Activated T-helper 2 cell treated with anti-CD3 and anti-CD28 coated beads, Interferon-gamma antibody, Interleukin-2, Interleukin-4, amounts not matched to agents 10 μg/mL and 5 μg/mL and 100 μg/mL, durations not matched to agents 14 hours and 24 hours and 36 hours (primary cell): ENCODE data around the gene PPP2R5E. TPM values are rescaled to one million over a fixed set of nuclear protein-coding genes. Genes with fewer than 3 reads are reported as not detected.
A peak's percentile ranks its signal among the peaks of the same experiment; 100 is the strongest.

Experiments used
- DNase-seq: peaks from one replicate; pipeline ENCODE4 v3.0.0; 2021; ENCODE audit warnings: low spot score
- H3K27ac Mint-ChIP-seq: one replicate; pipeline ENCODE4 v1.8.0; 2021; ENCODE audit warnings: mixed read lengths
- H3K27me3 Mint-ChIP-seq: one replicate; pipeline ENCODE4 v1.8.0; 2021; ENCODE audit warnings: low read depth, mixed read lengths
- H3K36me3 Mint-ChIP-seq: one replicate; pipeline ENCODE4 v1.8.0; 2021; ENCODE audit warnings: low read depth, mixed read lengths
- H3K4me1 Mint-ChIP-seq: one replicate; pipeline ENCODE4 v1.8.0; 2021; ENCODE audit warnings: low read depth, mixed read lengths
- H3K4me3 Mint-ChIP-seq: one replicate; pipeline ENCODE4 v1.8.0; 2021; ENCODE audit warnings: low read depth, mild to moderate bottlenecking, moderate library complexity, mixed read lengths
- H3K9me3 Mint-ChIP-seq: one replicate; pipeline ENCODE4 v1.8.0; 2021; ENCODE audit warnings: mixed read lengths
- intact Hi-C: fragments of 100-400 bp; cut with micrococcal nuclease; formaldehyde crosslinking; loops from one replicate; pipeline ENCODE4 v1.15.1; 2023
- total RNA-seq: library from RNA; stranded (reverse); gene quantifications from 2 replicates; pipeline ENCODE4 v1.2.3, GENCODE V29; 2022

Gene PPP2R5E
- total RNA-seq, 1 donor from 2014 or later, result 44.1 TPM

DNA sequence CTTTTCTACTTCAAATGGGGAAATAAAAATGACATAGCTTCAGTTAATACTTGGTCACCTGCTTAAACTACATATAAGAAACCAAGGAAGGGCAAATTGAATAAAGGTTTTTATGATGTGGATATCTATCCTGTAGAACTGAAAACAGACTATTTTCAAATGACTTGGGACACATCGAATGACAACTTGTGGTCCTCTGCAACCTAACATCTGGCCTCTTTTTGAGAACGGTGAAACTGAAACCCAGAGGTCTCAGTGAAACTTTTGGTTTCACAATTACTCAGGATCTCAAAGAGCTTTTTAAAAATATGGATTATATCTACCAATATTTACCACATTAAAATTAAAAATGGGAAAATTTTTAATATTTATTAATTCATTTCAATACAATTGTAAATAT lies 65.2 kb downstream of the PPP2R5E start:
- no peaks in the 10 kb centered on the region for H3K27me3 Mint-ChIP-seq
- H3K4me1 Mint-ChIP-seq, result peaks cover 38% of the 10 kb centered on the region
- H3K36me3 Mint-ChIP-seq, result peaks cover 4% of the 10 kb centered on the region
- intact Hi-C loops, result loop anchor here (1.0 to 10.0 kb wide), 7 partner anchors 10 to 1027 kb away; partner anchors contain the start of genes PPP2R5E, WDR89, ZBTB1 and ZBTB25
- peak overlapping the region; percentile 43 for H3K27ac Mint-ChIP-seq
- no peaks in the 10 kb centered on the region for H3K9me3 Mint-ChIP-seq
- no peak overlapping the region for H3K4me3 Mint-ChIP-seq
- DNase-seq, result peak; percentile 26

- Mint-ChIP-seq H3K9me3 (no peaks in the 10 kb centered on the region), H3K4me3 (peak overlapping the region; percentile 59), H3K27ac (peak overlapping the region; percentile 73), H3K36me3 (peaks cover 4% of the 10 kb centered on the region), H3K27me3 (no peaks in the 10 kb centered on the region), H3K4me1 (peaks cover 38% of the 10 kb centered on the region)
- intact Hi-C loops, result loop anchor here (10.0 kb wide), 3 partner anchors 257 to 1027 kb away; partner anchors contain the start of genes ZBTB1 and ZBTB25
- no peak for DNase-seq
Observed at GRCh38 chr14:63477556-63477955, 65.6 kb downstream of the PPP2R5E start.

DNA sequence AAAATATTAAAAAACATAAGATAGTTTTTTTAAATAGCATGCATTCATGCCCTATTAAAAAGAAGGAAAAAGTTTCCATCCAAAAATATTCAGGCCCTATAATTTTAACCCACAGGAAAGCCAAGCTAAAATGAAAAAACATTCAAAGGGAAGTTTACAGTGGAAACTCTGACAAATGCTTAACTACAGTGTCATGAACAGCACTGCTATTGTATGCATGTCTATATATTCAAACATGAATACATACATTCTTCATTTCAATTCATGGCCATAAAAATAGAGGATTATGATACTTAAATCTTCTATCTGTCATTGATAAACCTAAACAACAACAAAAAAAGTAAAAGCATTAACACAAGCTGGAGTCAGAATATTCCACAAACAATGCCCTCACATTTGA lies 67.4 kb downstream of the PPP2R5E start:
- Mint-ChIP-seq H3K27me3 (no peaks in the 10 kb centered on the region), H3K4me1 (peaks cover 46% of the 10 kb centered on the region), H3K9me3 (no peaks in the 10 kb centered on the region), H3K36me3 (peaks cover 5% of the 10 kb centered on the region), H3K27ac (no peak overlapping the region), H3K4me3 (no peak overlapping the region)
- intact Hi-C loops, result loop anchor here (10.0 kb wide), 3 partner anchors 259 to 1029 kb away; partner anchors contain the start of genes ZBTB1 and ZBTB25
- DNase-seq, result no peak

- no peak overlapping the region for H3K4me3 Mint-ChIP-seq
- DNase-seq, result no peak
- peaks cover 42% of the 10 kb centered on the region for H3K4me1 Mint-ChIP-seq
- intact Hi-C loops, result loop anchor here (10.0 kb wide), 3 partner anchors 260 to 1030 kb away; partner anchors contain the start of genes ZBTB1 and ZBTB25
- H3K9me3 Mint-ChIP-seq, result no peaks in the 10 kb centered on the region
- H3K27me3 Mint-ChIP-seq, result no peaks in the 10 kb centered on the region
- no peak overlapping the region for H3K27ac Mint-ChIP-seq
- peaks cover 2% of the 10 kb centered on the region for H3K36me3 Mint-ChIP-seq
Observed at GRCh38 chr14:63474844-63475243, 68.3 kb downstream of the PPP2R5E start.

DNA sequence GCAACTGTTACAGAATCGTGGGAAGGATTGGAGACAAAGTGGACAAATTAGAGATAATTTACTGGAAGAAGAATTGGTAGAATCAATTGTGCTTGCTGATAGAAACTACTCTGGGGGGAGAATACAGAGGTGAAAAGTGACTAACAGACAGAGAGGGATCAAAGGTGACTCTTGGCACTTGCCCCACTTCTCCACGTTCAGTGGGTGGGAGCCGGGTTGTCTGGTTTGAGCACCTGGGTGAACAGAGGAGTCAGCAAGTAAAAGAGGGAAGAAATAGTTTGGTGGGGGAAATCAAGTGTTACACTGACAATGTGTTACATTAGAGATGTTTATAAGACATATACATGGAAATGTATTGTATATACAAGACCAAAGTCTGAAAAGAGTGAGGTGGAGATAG lies 69.1 kb downstream of the PPP2R5E start:
- intact Hi-C loops, result loop anchor here (10.0 kb wide), 3 partner anchors 261 to 1031 kb away; partner anchors contain the start of genes ZBTB1 and ZBTB25
- Mint-ChIP-seq H3K4me3 (no peak overlapping the region), H3K27me3 (no peaks in the 10 kb centered on the region), H3K9me3 (no peaks in the 10 kb centered on the region), H3K27ac (no peak overlapping the region), H3K36me3 (peaks cover 2% of the 10 kb centered on the region), H3K4me1 (peaks cover 38% of the 10 kb centered on the region)
- DNase-seq, result no peak

DNA sequence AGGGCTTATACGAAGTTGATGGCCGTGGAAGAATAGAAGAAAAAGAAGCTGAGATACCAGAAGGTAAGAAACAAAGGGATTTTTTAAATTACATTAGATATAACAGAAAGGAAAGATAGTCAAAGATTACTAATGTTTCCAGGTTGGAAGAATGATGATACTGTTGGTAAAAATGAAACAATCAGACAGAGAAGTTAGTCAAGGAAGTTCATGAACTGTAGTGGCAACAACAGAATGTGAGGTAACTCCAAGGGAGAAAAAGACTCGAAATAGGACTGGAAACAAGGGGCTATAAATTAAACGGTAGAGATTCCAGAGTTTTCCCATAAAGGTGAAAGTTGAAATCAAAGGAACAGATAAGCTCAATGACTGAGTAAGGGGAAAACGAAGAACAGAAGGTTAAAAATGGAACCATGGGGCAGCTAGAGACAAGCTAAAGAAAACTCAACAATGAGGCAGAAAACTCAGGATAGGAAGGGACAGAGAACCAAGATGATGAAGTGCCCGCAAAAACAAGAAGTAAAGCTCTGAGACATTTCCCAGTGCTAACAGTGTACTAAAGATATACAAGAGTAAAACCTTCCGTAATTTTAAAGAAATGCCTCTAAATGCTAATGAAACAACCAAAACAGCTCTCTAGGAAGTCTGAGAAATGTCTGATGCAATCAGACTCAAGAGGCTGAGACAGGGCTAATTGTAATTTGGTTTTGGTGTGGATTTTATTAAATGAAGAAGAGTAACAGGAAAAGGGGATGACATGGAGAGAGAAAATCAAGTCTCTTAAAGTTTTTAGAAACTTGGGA lies 70.0 kb downstream of the PPP2R5E start:
- intact Hi-C loops, result loop anchor here (10.0 kb wide), 3 partner anchors 262 to 1032 kb away; partner anchors contain the start of genes ZBTB1 and ZBTB25
- Mint-ChIP-seq H3K36me3 (peaks cover 2% of the 10 kb centered on the region), H3K27me3 (no peaks in the 10 kb centered on the region), H3K4me3 (no peak overlapping the region), H3K9me3 (no peaks in the 10 kb centered on the region), H3K27ac (no peak overlapping the region), H3K4me1 (peaks cover 38% of the 10 kb centered on the region)
- DNase-seq, result no peak

GRCh38 chr14:63470962-63471793 lies 72.0 kb downstream of the PPP2R5E start:
- H3K4me1 Mint-ChIP-seq, result peaks cover 40% of the 10 kb centered on the region
- no peak for DNase-seq
- H3K27me3 Mint-ChIP-seq, result no peaks in the 10 kb centered on the region
- intact Hi-C loops, result loop anchor here (2.0 to 10.0 kb wide), 4 partner anchors 72 to 1034 kb away; partner anchors contain the start of genes PPP2R5E, ZBTB1 and ZBTB25
- peak overlapping the region; percentile 26 for H3K4me3 Mint-ChIP-seq
- peak overlapping the region; percentile 59 for H3K27ac Mint-ChIP-seq
- peaks cover 5% of the 10 kb centered on the region for H3K36me3 Mint-ChIP-seq
- H3K9me3 Mint-ChIP-seq, result no peaks in the 10 kb centered on the region

DNA sequence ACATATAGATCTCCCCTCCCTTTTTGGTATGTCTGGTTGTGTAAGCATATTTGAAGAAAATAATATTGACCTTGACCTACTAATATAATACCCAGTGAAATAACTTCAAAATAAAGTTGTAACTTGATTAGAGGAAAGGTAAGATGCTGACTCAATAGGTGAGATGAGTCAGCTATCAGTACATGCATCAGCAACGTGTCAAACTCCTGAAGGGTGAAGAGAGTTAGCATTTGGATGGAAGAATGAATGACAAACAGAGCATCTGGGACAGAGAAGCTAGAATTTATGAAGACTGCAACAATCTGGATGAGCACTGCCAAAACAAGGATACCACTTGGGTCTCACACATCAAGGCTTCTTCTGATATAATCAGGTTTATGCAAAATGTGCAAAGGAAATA lies 74.9 kb downstream of the PPP2R5E start:
- intact Hi-C loops, result loop anchor here (1.0 kb wide), 1 partner anchor 10 kb away; no protein-coding TSS in a partner anchor
- no peak for DNase-seq
- H3K4me1 Mint-ChIP-seq, result peaks cover 30% of the 10 kb centered on the region
- no peaks in the 10 kb centered on the region for H3K9me3 Mint-ChIP-seq
- no peak overlapping the region for H3K4me3 Mint-ChIP-seq
- no peaks in the 10 kb centered on the region for H3K27me3 Mint-ChIP-seq
- peaks cover 8% of the 10 kb centered on the region for H3K36me3 Mint-ChIP-seq
- H3K27ac Mint-ChIP-seq, result peak overlapping the region; percentile 7

GRCh38 chr14:63467440-63468072 lies 75.6 kb downstream of the PPP2R5E start:
- intact Hi-C loops, result loop anchor here (1.0 kb wide), 1 partner anchor 11 kb away; no protein-coding TSS in a partner anchor
- H3K4me1 Mint-ChIP-seq, result peaks cover 30% of the 10 kb centered on the region
- peaks cover 8% of the 10 kb centered on the region for H3K36me3 Mint-ChIP-seq
- H3K4me3 Mint-ChIP-seq, result no peak overlapping the region
- H3K27me3 Mint-ChIP-seq, result no peaks in the 10 kb centered on the region
- no peak for DNase-seq
- no peak overlapping the region for H3K27ac Mint-ChIP-seq
- no peaks in the 10 kb centered on the region for H3K9me3 Mint-ChIP-seq

DNA sequence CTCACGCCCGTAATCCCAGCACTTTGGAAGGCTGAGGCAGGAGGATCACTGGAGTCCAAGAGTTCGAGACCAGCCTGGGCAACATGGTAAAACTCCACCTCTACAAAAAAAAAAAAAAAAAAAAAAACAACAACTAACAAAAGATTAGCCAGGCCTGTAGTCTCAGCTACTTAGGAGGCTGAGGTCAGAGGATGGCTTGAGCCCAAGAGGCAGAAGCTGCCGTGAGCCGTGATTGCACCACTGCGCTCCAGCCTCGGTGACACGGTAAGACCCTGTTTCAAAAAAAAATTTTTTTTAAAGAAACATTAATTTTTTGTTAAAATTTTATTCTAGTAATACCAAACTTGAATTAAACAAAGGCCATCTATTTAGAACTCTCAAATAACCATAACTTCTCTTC lies 77.8 kb downstream of the PPP2R5E start:
- Mint-ChIP-seq H3K4me3 (no peak overlapping the region), H3K4me1 (peaks cover 24% of the 10 kb centered on the region), H3K27me3 (no peaks in the 10 kb centered on the region), H3K27ac (no peak overlapping the region), H3K36me3 (peaks cover 5% of the 10 kb centered on the region), H3K9me3 (no peaks in the 10 kb centered on the region)
- DNase-seq, result no peak
- intact Hi-C loops, result no loop called here

DNA sequence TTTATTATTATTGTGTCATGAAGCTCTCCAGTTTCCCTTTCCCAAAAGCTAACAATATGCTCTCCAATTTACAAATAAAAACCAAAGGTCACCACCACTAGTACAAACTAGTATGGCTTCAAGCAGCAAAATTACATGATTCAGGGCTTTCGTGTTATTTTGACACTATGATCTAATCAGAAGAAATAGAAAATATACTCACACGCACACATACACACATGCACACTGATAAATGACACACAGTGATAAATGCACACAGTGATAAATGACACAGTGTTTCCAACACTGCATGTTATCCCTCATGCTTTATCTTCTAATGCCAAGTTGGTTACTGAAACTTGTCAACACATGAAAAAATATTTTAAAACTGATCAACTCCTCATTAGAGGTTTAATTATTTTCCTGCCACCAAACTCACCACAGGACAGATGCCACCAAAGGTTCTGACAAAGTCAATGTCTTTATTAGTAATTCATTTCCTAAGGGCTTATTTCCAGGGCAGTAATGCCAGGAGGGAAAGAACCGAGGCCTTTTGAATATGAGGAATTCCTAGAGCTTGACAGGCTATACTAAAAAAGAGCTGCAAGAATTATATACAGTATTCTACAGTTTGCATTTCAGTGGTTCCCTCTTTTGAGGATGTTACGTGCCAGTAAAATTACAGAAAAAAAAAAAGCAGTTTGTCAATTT lies 82.4 kb downstream of the PPP2R5E start:
- H3K36me3 Mint-ChIP-seq, result peaks cover 3% of the 10 kb centered on the region
- H3K4me1 Mint-ChIP-seq, result peaks cover 4% of the 10 kb centered on the region
- H3K9me3 Mint-ChIP-seq, result no peaks in the 10 kb centered on the region
- no peak overlapping the region for H3K27ac Mint-ChIP-seq
- no peak overlapping the region for H3K4me3 Mint-ChIP-seq
- DNase-seq, result no peak
- intact Hi-C loops, result no loop called here
- H3K27me3 Mint-ChIP-seq, result no peaks in the 10 kb centered on the region

DNA sequence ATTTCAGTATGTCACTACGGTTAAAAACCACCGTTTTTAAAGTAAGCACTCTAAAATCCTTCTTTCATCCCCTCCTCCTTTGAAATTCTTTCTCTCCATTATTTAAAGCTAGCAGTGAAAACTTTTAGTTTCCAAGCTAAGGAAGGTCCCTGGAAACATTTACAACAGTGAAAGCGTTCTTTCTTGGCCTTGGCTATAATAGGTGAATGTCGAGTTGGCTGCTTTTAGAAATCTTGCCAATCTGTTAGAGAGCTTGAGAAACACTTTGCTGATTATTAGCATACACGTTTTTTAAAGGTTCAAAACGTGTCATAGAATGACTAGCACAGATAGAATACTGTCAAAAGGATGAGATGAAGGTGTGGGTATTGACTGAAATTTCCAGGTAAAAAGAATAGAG lies 83.4 kb downstream of the PPP2R5E start:
- no peak overlapping the region for H3K27ac Mint-ChIP-seq
- no peaks in the 10 kb centered on the region for H3K9me3 Mint-ChIP-seq
- peaks cover 3% of the 10 kb centered on the region for H3K36me3 Mint-ChIP-seq
- intact Hi-C loops, result no loop called here
- peaks cover 4% of the 10 kb centered on the region for H3K4me1 Mint-ChIP-seq
- H3K27me3 Mint-ChIP-seq, result no peaks in the 10 kb centered on the region
- DNase-seq, result no peak
- H3K4me3 Mint-ChIP-seq, result no peak overlapping the region
